Hepatocyte (in vitro differentiated cells): Measurements from ENCODE around the gene GMDS.

ENCODE experiments used
- CTCF ChIP-seq: fragments of 200-600 bp; sonication (generic); IDR thresholded peaks from 2 replicates; pipeline ENCODE4 v1.5.1; 2016; ENCODE audit warnings: antibody characterized with exemption, mild to moderate bottlenecking; ENCODE audit not compliant: poor library complexity
- EZH2 ChIP-seq: fragments of 200-600 bp; sonication (generic); IDR thresholded peaks from 2 replicates; pipeline ENCODE4 v1.6.1; 2016; ENCODE audit warnings: antibody characterized with exemption, mild to moderate bottlenecking, borderline replicate concordance
- EZH2phosphoT487 ChIP-seq: fragments of 200-600 bp; sonication (generic); IDR thresholded peaks from one replicate; pipeline ENCODE4 v1.6.1; 2018; ENCODE audit warnings: antibody characterized with exemption, mild to moderate bottlenecking, low read depth, moderate library complexity; ENCODE audit not compliant: unreplicated experiment, severe bottlenecking

GRCh38 chr6:1574890-1575209 lies 670.6 kb downstream of the GMDS start:
- TF ChIP-seq EZH2phosphoT487 (no peak), CTCF (no peak), EZH2 (no peak)
